Superior temporal gyrus (tissue), 1 donor: ENCODE results near the gene RBM18.

Experiments
- DNase-seq: peaks from one replicate; pipeline ENCODE4 v3.0.0-alpha.2; 2016; ENCODE audit errors: extremely low spot score

The RBM18 gene

DNA sequence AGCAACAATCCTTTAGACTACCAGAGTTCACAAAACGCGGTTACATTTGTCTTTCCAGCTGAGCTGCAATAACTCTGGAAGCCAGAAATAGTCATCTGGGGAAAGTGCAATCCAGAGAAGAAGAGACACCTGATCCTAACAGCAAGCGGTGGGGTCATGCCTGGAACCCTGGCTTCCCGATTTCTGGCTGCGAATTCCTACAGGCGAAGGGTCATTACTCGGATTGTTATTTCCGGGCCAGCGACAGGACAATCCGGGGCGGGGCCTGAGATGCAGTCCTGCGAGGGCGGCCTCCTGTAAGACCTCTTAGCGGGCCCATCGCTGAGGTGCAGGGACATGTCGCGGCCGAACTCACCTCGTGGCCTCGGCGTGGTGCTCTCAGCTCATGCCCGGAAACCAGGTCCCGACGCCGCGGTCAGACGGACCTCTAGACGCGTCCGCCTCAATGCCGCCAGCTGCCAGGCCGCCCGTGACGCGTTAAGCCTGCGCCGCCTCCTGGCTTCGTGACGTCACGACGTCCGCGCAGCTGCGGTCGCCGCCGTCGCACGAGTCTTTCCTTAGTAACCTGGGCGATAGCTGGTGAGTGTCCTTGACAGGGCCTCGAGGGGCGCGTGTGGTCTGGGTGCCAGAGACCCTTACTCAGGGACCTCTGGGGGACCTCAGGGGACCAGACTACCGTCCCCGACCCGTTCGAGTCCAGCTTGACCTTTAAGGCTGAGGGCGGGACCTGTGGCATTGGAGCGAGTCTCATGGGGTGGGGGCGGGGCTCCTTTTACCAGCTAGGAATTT is at the start of gene RBM18, which contains the start of gene MRRF:
Gene RBM18 (minus strand): TSS at position 481 of the 789 bp plus-strand sequence. CDS start 3,348 bp downstream, outside the sequence.
Gene MRRF (plus strand): TSS at position 523 of the 789 bp plus-strand sequence. CDS start 6,010 bp downstream, outside the sequence.
- DNase-seq: peak; percentile 91

- no peak for DNase-seq
Observed at GRCh38 chr9:122314165-122314564, 49.5 kb upstream of the RBM18 start.

GRCh38 chr9:122309861-122310260 is 45.2 kb upstream of the RBM18 start:
- no peak for DNase-seq

- DNase-seq: no peak
Observed at GRCh38 chr9:122307925-122308324, 43.3 kb upstream of the RBM18 start.

DNA sequence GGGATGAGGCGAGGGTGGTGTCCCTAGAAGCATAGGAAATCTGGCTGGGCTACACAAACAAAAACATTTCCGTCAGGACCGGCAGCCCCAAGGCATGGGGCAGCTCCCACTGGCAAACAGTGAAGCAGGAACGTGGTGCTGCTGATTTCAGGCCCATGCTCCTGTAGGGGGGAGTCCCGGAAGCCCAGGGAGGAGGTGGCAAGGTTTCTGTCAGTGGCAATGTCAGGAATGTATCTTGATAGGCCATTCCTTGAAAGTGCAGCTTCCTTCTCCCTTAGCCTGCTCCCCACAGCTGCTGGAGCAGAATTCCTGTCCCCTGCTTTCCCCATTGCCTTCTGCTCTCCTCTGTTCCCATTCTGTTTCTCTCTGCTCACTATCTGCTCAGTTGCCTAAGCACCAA is 42.4 kb upstream of the RBM18 start:
- no peak for DNase-seq

GRCh38 chr9:122302237-122303093 is 37.8 kb upstream of the RBM18 start:
- DNase-seq: no peak

DNA sequence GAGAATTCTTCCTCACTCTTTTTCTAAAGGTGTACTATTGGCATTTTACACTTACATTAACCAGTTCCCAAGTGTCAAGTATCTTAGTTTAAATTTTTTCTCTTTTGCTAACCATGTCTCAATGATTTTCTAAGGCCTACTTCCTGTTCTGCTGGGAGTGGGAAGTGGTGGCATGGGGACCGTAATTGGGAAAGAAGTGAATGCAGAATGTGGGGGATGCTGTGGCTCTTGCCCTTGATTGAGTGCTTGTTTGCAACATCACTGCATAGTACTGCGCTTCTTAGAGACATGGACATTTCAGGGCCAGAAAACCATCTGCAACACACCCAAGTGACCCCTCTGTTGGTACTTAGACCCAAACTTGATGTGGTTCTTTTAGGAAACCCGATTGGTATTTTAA is 32.9 kb upstream of the RBM18 start:
- DNase-seq: no peak

- DNase-seq: no peak
Observed at GRCh38 chr9:122294531-122294930, 29.9 kb upstream of the RBM18 start.

GRCh38 chr9:122291458-122291857 is 26.8 kb upstream of the RBM18 start:
- no peak for DNase-seq

GRCh38 chr9:122287214-122287720 is 22.6 kb upstream of the RBM18 start:
- no peak for DNase-seq

DNA sequence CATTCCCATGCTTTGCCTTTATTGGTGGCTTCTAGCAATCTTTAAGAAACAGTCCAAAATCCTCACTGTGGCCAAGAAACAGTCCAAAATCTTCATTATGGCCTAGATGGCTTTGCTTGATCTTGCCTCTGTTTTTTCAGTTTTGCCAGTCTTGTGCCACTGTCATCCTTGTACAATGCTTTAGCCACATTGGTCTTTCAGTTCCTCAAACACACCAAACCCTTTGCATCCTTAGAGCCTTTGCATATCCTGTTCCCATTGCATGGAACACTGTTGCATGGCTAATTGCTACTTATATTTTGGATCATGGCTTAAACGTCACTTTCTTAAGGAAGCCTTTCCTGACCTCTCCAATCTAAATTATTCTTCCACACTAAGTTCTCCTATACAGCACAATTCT is 22.1 kb upstream of the RBM18 start:
- no peak for DNase-seq

DNA sequence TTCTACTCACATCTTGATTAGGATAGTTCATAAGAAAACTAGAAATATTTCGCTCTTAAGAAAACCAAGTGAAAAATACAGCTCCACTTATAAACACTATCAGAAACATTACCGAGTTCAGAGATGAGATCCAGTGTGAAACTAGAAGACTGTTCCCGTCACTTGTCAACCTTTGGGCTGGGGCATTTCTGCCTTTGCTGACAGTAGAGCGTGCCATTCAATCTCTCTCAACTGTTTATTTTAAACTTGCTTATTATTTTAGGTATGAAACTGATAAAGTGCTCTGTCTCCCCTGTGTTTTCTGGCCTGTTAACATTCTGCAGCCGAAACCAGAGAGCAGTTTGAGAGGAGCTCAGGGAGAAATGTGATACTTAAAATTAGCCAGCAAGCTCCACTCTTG is 16.7 kb upstream of the RBM18 start:
- DNase-seq: no peak

DNA sequence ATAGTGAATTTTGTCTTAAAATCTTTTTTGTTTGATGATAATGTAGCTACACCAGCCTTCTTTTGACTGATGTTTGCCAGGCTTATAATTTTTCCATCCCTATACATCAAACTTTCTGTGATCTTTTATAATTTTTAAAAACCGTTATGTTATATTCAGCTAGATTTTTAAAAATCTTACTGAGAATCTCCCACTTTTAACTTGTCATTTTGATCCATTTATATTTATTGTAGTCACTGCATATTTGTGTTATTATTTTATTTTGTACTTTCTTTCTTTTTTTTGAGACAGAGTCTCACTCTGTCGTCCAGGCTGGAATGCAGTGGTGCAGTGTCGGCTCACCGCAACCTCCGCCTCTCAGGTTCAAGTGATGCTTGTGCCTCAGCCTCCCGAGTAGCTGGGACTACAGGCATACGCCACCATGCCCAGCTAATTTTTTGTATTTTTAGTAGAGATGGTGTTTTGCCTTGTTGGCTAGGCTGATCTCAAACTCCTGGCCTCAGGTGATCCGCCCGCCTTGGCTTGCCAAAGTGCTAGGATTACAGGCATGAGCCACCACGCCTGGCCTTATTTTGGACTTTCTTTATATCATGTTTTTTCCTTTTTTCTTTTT is 12.8 kb upstream of the RBM18 start:
- no peak for DNase-seq

DNA sequence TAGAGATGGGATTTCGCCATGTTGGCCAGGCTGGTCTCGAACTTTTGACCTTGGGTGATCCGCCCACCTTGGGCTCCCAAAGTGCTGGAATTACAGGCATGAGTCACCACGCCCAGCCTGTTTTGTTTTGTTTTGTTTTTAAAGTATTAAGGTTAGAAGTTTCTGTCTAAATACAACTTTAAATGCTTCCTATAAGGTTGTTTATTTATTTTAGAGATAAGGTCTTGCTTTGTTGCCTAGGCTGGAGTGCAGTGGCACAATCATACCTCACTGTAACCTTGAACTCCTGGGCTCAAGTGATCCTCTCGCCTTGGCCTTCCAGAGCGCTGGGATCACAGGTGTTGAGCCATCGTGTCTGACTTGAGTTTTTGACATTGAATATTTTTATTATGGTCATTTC is 11.5 kb upstream of the RBM18 start:
- no peak for DNase-seq

DNA sequence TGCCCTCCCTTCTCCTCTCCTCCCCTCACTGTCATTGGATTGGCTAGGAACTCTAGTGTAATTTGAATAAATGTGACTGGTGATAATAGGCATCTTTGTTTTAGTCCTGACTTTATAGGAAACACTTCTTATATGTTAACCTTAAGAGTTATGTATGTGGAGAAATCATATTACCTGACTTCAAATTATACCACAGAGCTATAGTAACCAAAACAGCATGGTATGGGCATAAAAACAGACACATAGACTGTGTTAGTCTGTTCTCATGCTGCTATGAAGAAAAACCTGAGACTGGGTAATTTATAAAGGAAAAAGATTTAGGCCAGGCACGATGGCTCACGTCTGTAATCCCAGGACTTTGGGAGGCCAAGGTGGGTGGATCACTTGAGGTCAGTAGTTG is 9.4 kb upstream of the RBM18 start:
- DNase-seq: no peak

DNA sequence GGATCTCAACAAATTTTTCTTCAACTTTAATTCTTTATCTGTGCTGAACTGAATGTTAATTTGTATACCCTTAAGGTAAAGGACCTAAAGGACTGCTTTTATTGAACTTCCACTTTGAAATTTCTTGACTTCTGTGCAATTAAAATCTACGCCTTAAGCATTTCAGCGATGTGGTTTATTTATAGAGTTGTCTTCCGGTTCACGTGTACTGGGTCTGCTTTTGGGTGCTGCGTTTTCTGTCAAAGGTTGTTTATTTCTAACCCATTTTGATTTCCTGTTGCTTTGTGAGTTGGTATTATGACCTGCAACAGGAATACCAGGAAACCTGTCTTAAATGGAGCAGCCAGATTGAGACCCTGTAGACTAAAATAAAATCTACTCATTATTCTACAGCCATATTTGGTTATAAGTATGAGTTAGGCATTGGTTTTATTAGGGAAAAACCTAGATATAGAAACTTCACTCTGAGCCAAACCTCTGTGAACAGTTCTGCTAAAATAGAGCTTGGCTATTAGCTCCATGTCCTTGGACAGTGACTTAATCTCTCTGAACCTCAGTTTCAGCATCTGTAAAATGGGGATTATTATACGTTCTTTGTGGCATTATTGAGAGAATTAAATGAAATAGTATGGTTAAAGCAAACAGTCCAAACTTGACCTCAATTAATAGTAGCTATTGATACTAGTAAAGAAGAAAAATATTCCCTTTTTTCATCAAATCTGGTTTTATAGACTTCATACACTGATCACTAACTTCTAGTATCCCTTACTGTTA is 3.6 kb upstream of the RBM18 start:
- no peak for DNase-seq

DNA sequence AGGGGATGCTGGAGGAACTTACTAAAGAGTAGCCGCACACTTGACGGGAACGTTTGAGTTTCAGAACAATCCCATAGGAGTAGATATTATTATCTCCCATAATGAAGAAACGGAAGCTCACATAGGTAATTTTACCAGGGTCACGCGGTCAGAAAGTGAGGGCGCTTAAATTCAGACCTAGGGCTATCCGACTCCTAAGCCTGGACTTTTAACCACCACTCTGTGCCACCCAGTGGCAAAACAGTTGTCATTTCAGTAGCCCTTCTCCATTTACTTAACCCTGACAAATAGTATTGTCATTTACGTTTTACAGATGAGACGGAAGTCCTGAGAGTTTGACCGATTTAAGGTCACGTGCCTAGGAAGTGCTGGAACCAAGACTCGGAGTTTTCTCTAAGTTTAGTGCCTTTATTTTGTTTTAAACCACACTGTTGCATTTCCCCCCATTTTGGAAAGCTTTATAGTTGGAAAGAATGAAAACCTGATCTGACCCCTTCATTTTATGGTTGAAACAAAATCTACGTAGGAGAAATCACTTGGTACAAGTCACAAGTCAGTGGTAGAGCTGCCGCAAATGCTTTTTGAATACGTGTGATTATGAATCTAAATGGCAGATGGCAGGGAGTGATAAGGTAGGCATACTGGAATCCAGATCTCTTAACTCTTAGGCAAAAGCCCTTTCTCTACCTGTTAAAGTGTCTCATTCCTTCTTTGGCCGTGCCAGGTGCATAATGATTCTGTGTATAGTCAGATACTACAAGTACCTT is 692 bp upstream of the RBM18 start:
- DNase-seq: no peak

DNA sequence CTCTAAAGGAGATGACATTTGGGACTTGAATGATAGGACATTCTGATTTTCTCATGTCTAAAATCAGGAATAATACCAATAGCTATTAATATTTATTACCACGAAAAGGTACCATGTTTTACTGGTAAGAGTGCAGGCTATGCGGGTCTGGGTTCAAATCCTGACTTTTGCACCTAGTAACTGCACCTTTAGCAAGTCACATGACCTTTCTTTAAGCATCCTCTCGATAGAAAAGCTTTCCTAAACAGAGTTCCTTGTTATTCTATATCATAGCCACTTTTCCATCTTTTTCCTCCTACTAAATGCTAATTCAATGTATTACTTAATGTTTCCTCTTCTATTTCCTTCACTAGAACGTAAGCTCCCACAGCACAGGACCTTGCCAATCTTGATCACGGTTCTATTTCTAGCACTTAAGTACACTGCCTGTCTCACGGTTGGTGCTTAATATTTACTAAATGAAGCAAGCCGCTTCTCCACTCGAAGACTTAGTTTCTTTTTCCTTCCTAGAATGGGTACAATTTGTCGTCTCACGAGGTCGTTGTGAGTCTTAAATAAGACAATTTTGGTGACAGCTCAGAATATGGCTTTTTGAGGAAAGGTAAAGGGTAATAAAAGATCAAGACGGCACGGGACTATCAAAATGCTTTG is 816 bp downstream of the RBM18 start:
- no peak for DNase-seq

GRCh38 chr9:122262073-122262472 is 2.6 kb downstream of the RBM18 start:
- DNase-seq: no peak

DNA sequence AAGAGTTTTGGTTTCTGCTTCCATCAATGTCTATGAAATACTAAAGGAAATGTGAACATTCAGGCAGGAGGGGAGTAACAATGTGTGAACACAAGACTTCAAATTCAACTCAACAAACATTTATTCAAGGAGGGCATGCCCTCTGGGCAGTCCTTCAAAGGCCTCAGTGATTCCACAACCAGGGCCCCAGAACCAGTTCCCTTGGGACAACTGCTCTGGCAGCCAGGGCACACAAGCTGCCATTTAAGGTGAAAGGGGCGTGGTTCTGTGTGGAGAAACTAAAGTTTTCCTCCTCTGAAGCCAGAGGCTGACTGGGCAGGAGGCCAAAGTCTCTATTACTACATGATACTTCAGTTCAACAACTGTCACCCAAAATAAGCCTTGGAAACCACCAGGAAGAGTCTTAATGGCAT is 3.2 kb downstream of the RBM18 start:
- no peak for DNase-seq
